Endothelial cell of umbilical vein (primary cell): Measurements from ENCODE around the gene RP9. TPM values are rescaled to one million over a fixed set of nuclear protein-coding genes. Genes with fewer than 3 reads are reported as not detected.

Source experiments
- BruUV-seq: library from RNA; stranded (reverse); fragments of 400-500 nt; replicated peaks from 2 replicates; lab custom pipeline; 2021; lab: Mats Ljungman, UMichigan
- CTCF ChIA-PET: fragments of 300-600, 350-600 bp; sonication (Branson Sonifier 250); formaldehyde crosslinking; loops from one replicate; lab custom pipeline; 2021; ENCODE audit warnings: antibody characterized with exemption, inconsistent platforms; lab: Charles Lee
- POLR2A ChIA-PET: fragments of 300-600, 350-600 bp; sonication (Branson Sonifier 250); formaldehyde crosslinking; loops from one replicate; lab custom pipeline; 2021; ENCODE audit warnings: antibody characterized with exemption, inconsistent platforms; lab: Charles Lee
- DNase-seq: peaks from one replicate; pipeline ENCODE4 v3.0.0-alpha.2; 2011; ENCODE audit warnings: low read depth, low spot score
- FAIRE-seq: peaks from 2 replicates; lab custom pipeline; 2011; peaks lifted over from hg19 to GRCh38; lab: Jason Lieb, UNC
- H2AFZ ChIP-seq: 2 replicates; pipeline ENCODE4 v1.6.0; 2012; ENCODE audit warnings: low read depth, low read length, control low read depth, inconsistent platforms
- H3K27ac ChIP-seq: 2 replicates; pipeline ENCODE4 v1.5.1; 2011; ENCODE audit warnings: low read depth, mild to moderate bottlenecking, control low read depth, low read length, moderate library complexity; ENCODE audit not compliant: insufficient read depth
- H3K27me3 ChIP-seq, 2 experiments: 2 replicates each; pipeline versions ENCODE4 v1.6.0 to v1.6.1; 2011; ENCODE audit warnings: low read length in 2 of 2, mixed read lengths in 1 of 2; ENCODE audit not compliant: control insufficient read depth in 2 of 2, insufficient read depth in 2 of 2
- H3K36me3 ChIP-seq, 2 experiments: 2 replicates in 1 of 2; 3 replicates in 1 of 2; pipeline ENCODE4 v1.5.1; 2011; ENCODE audit warnings: low read length in 2 of 2, mild to moderate bottlenecking in 1 of 2, moderate library complexity in 1 of 2; ENCODE audit not compliant: control insufficient read depth in 2 of 2, insufficient read depth in 2 of 2; ENCODE audit errors: extremely low read depth in 1 of 2
- H3K4me1 ChIP-seq: 3 replicates; pipeline ENCODE4 v1.5.1; 2011; ENCODE audit warnings: mild to moderate bottlenecking, low read length; ENCODE audit not compliant: control insufficient read depth, insufficient read depth; ENCODE audit errors: extremely low read depth
- H3K4me2 ChIP-seq: 2 replicates; pipeline ENCODE4 v1.6.1; 2011; ENCODE audit warnings: low read length, control low read depth, mixed read lengths; ENCODE audit not compliant: insufficient read depth
- H3K4me3 ChIP-seq, 3 experiments: fragments of 200-600 bp in 1 of 3; sonication (generic), shearing (Covaris generic) in 1 of 3; replicated peaks in 1 of 3; 2 replicates each; pipeline ENCODE4 v1.5.1; 2011 to 2016; ENCODE audit warnings: control low read depth in 3 of 3, low read length in 3 of 3, mild to moderate bottlenecking in 2 of 3, inconsistent platforms in 1 of 3, low read depth in 1 of 3, moderate library complexity in 1 of 3; ENCODE audit not compliant: insufficient read depth in 1 of 3
- H3K79me2 ChIP-seq: 2 replicates; pipeline ENCODE4 v1.6.0; 2012; ENCODE audit warnings: low read length, inconsistent platforms; ENCODE audit not compliant: control insufficient read depth, insufficient read depth
- H3K9ac ChIP-seq: replicated peaks from 2 replicates; pipeline ENCODE3; 2011; ENCODE audit warnings: low read length, control low read depth; ENCODE audit not compliant: insufficient read depth; ENCODE audit errors: extremely low read depth
- H3K9me1 ChIP-seq: replicated peaks from 3 replicates; pipeline ENCODE4 v1.6.0; 2011; ENCODE audit warnings: mild to moderate bottlenecking, low read length; ENCODE audit not compliant: control insufficient read depth, insufficient read depth; ENCODE audit errors: extremely low read depth
- H3K9me3 ChIP-seq: replicated peaks from 2 replicates; pipeline ENCODE4 v1.5.1; 2012; ENCODE audit warnings: low read length, inconsistent platforms; ENCODE audit not compliant: control insufficient read depth, insufficient read depth
- H4K20me1 ChIP-seq: replicated peaks from 2 replicates; pipeline ENCODE3; 2011; ENCODE audit warnings: mild to moderate bottlenecking, low read length; ENCODE audit not compliant: control insufficient read depth, insufficient read depth; ENCODE audit errors: extremely low read depth
- JUN ChIP-seq: IDR thresholded peaks from 2 replicates; pipeline ENCODE4 v1.6.1; 2011; ENCODE audit warnings: borderline replicate concordance, low read depth; ENCODE audit not compliant: insufficient read length, insufficient read depth
- POLR2A ChIP-seq: IDR thresholded peaks from 2 replicates; pipeline ENCODE4 v1.6.1; 2012; ENCODE audit warnings: low read depth, mild to moderate bottlenecking, control low read depth, low read length
- POLR2AphosphoS5 ChIP-seq: IDR thresholded peaks from 2 replicates; pipeline ENCODE4 v1.6.1; 2012; ENCODE audit warnings: low read depth, mild to moderate bottlenecking, control low read depth, low read length, moderate library complexity; ENCODE audit not compliant: insufficient read depth
- dilution Hi-C: fragments of 300-500 bp; cut with MboI; formaldehyde crosslinking; loops from one replicate; pipeline ENCODE4 v1.15.0; 2019; ENCODE audit warnings: low sequenced_read_pairs; ENCODE audit not compliant: extremely low pct_ligation_motif_present
- intact Hi-C: fragments of 100-400 bp; cut with micrococcal nuclease; formaldehyde crosslinking; loops from one replicate; pipeline ENCODE4 v1.10.0; 2022
- polyA plus RNA-seq, 4 experiments: library from polyadenylated mRNA; depleted of rRNA in 3 of 4; stranded (reverse) in 3 of 4; unstranded in 1 of 4; fragments of >200 nt; gene quantifications; 2 replicates each; pipeline versions ENCODE4 v1.2.1 to v1.2.3, GENCODE V29; 2011 to 2012; ENCODE audit warnings: missing spikeins in 1 of 4
- total RNA-seq: library from RNA; stranded (reverse); gene quantifications from 2 replicates; pipeline ENCODE4 v1.2.3, GENCODE V29; 2021
- TF ChIP-seq, protein P1 (sequence below), 2 donors: IDR thresholded peaks; 1 replicate in 1 of 2; 2 replicates in 1 of 2; pipeline ENCODE4 v1.5.1; 2011; ENCODE audit warnings: low read length in 2 of 2, mild to moderate bottlenecking in 2 of 2, moderate library complexity in 2 of 2, control low read depth in 1 of 2, inconsistent platforms in 1 of 2, low read depth in 1 of 2; ENCODE audit not compliant: insufficient read depth in 1 of 2; ENCODE audit errors: extremely low read depth in 1 of 2

RP9 gene
- total and polyA plus RNA-seq, 2 donors (not counting 3 experiments of a cell fraction or from before 2014, with no cell fraction given), result 16.0 to 18.5 TPM

DNA sequence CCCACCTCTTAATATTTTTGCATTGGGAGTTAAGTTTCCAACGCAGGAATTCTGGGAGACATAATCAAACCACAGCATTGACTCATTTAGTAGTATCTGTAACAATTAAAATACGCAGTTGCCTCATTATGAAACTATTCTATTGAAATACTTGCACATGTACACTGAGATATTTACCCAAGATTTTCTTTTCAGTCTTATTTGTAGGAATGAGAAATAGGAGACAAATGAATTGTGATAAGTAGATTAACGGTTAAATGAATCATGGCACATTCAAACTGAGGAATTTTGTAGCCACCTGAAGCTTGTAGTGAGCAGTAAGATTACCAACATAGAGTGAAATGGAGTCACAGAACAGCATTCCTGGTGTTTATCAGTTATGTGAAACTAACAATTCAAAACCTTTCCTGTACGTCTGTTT lies 18.1 kb downstream of the RP9 start:
- H3K27me3 ChIP-seq, result no peaks in the 10 kb centered on the region
- no peaks in the 10 kb centered on the region for H3K79me2 ChIP-seq
- H3K4me3 ChIP-seq, result no peak overlapping the region
- dilution Hi-C loops, result no loop called here
- no peaks in the 10 kb centered on the region for H3K9me3 ChIP-seq
- no peak overlapping the region for H3K9ac ChIP-seq
- H3K36me3 ChIP-seq, result peaks cover 1 to 5% of the 10 kb centered on the region in 2 experiments
- H3K4me2 ChIP-seq, result no peak overlapping the region
- no peaks in the 10 kb centered on the region for H4K20me1 ChIP-seq
- BruUV-seq, result no TSS peak
- intact Hi-C loops, result no loop called here
- CTCF ChIA-PET, result interaction anchor here (1.1 to 1.7 kb wide), 5 partner anchors 11 to 329 kb away, joined by 3 to 4 read pairs (median 4); partner anchors contain the start of gene NT5C3A
- no peak for TF ChIP-seq POLR2A
- TF ChIP-seq POLR2AphosphoS5, result no peak
- no peak for TF ChIP-seq JUN
- FAIRE-seq (no peak), DNase-seq (no peak)
- H3K9me1 ChIP-seq, result no peaks in the 10 kb centered on the region
- H3K4me1 ChIP-seq, result no peaks in the 10 kb centered on the region
- H3K27ac ChIP-seq, result no peak overlapping the region
- POLR2A ChIA-PET, result no interaction called here
- H2AFZ ChIP-seq, result no peak overlapping the region

DNA sequence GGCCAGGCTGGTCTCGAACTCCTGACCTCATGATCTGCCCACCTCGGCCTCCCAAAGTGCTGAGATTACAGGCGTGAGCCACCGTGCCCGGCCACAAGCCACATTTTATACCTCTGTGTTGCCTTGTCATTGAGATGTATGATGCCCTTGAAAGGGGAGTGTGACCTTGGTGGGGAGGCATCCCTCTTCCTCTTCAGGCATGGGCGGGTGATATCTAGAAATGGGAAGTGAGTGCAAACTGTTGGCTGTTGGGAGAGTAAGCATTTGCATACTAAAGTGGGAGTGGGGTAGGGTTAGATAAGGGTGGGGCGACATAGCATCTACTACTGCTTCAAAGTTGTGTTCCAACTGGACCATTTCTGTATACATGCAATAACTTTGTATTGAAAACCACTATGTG lies 20.1 kb downstream of the RP9 start:
- CTCF ChIA-PET, result no interaction called here
- BruUV-seq, result no TSS peak
- peaks cover 0 to 1% of the 10 kb centered on the region in 2 experiments for H3K36me3 ChIP-seq
- FAIRE-seq (no peak), DNase-seq (no peak)
- no peaks in the 10 kb centered on the region for H3K9me3 ChIP-seq
- no peaks in the 10 kb centered on the region for H3K79me2 ChIP-seq
- no peak overlapping the region for H3K27ac ChIP-seq
- no peaks in the 10 kb centered on the region for H4K20me1 ChIP-seq
- no peak overlapping the region for H3K4me3 ChIP-seq
- POLR2A ChIA-PET, result no interaction called here
- dilution Hi-C loops (no loop called here), intact Hi-C loops (no loop called here)
- no peak overlapping the region for H3K9ac ChIP-seq
- H3K4me1 ChIP-seq, result no peaks in the 10 kb centered on the region
- TF ChIP-seq, protein P1, sequence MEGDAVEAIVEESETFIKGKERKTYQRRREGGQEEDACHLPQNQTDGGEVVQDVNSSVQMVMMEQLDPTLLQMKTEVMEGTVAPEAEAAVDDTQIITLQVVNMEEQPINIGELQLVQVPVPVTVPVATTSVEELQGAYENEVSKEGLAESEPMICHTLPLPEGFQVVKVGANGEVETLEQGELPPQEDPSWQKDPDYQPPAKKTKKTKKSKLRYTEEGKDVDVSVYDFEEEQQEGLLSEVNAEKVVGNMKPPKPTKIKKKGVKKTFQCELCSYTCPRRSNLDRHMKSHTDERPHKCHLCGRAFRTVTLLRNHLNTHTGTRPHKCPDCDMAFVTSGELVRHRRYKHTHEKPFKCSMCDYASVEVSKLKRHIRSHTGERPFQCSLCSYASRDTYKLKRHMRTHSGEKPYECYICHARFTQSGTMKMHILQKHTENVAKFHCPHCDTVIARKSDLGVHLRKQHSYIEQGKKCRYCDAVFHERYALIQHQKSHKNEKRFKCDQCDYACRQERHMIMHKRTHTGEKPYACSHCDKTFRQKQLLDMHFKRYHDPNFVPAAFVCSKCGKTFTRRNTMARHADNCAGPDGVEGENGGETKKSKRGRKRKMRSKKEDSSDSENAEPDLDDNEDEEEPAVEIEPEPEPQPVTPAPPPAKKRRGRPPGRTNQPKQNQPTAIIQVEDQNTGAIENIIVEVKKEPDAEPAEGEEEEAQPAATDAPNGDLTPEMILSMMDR (IDR thresholded peaks at IDR 0.05; ENCODE audit: extremely low read depth in 1 of 2, insufficient read depth in 1 of 2, low read depth in 1 of 2, low read length in 2 of 2), result no peak
- no peaks in the 10 kb centered on the region for H3K9me1 ChIP-seq
- no peak overlapping the region for H3K4me2 ChIP-seq
- no peaks in the 10 kb centered on the region for H3K27me3 ChIP-seq
- H2AFZ ChIP-seq, result no peak overlapping the region
